HUES64 (cell line): Measurements from ENCODE around the gene CAMSAP1.
A peak's percentile ranks its signal among the peaks of the same experiment; 100 is the strongest.

Experiments
- H3K27ac ChIP-seq: 2 replicates; pipeline ENCODE4 v1.7.0; 2013; ENCODE audit warnings: low read depth, low read length, inconsistent platforms
- H3K27me3 ChIP-seq: 2 replicates; pipeline ENCODE4 v1.6.1; 2013; ENCODE audit warnings: mild to moderate bottlenecking, low read length; ENCODE audit not compliant: insufficient read depth
- H3K36me3 ChIP-seq: 2 replicates; pipeline ENCODE4 v1.6.1; 2013; ENCODE audit warnings: mild to moderate bottlenecking, low read length; ENCODE audit not compliant: insufficient read depth
- H3K4me1 ChIP-seq: 2 replicates; pipeline ENCODE4 v1.6.1; 2013; ENCODE audit warnings: mild to moderate bottlenecking, low read length, moderate library complexity; ENCODE audit not compliant: insufficient read depth
- H3K4me3 ChIP-seq: 2 replicates; pipeline ENCODE4 v1.5.1; 2013; ENCODE audit warnings: mild to moderate bottlenecking, low read length, moderate library complexity
- H3K9ac ChIP-seq: 2 replicates; pipeline ENCODE4 v1.6.1; 2013; ENCODE audit warnings: mild to moderate bottlenecking, low read depth, low read length
- H3K9me3 ChIP-seq: 2 replicates; pipeline ENCODE4 v1.6.1; 2013; ENCODE audit warnings: low read depth, low read length; ENCODE audit not compliant: insufficient read depth
- WGBS: fragments of 150-250, 120-280 bp; methylation state at CpG from one replicate; pipeline ENCODE4 v1.1.7; 2013; ENCODE audit warnings: missing lambda C conversion rate; 5-methylcytosine and 5-hydroxymethylcytosine counted together

Gene CAMSAP1

DNA sequence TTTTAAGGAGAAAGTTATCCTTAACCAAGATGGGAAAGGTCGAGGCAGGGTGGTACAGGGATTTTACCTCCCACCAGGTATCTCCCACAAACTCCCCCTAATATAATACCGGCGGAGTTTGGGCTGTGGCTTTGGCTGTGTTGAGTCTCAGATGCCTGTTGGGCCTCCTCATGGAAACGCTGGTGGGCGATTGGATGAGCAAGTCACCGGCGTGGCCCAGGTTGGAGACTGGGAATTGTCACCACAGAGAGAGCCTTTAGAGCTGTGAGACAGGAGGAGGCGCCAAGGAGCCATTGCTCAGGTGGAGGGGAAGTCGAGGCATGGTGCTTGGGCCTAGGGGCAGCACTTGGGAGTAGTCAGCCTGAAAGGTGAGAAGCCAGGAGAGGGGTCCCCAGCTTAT is 3.4 kb upstream of the CAMSAP1 start:
- Histone ChIP-seq H3K9me3 (peaks cover 32% of the 10 kb centered on the region), H3K4me1 (peaks cover 2% of the 10 kb centered on the region), H3K36me3 (peaks cover 50% of the 10 kb centered on the region), H3K4me3 (no peak overlapping the region), H3K9ac (no peak overlapping the region), H3K27ac (no peak overlapping the region), H3K27me3 (no peaks in the 10 kb centered on the region)
- WGBS: 95% methylated on average over 9 of the region's 9 CpGs

DNA sequence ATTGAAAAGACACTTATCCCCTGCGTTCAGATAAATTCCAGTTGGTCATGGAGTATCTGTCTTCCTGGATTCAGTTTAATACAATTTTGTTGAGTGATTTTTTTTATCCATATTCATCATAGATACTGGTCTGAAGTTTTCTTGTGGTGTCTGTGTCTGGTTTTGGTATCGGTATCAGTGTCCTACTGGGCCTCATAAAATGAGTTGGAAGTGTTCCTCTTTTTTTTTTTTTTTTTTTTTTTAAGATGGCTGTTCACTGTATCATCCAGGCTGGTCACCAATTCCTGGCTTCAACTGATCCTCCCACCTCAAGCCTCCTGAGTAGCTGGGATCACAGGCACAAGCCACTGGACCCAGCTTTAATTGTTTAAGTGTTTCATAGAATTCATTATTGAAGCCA is 2.9 kb upstream of the CAMSAP1 start:
- Histone ChIP-seq H3K36me3 (peaks cover 47% of the 10 kb centered on the region), H3K27ac (no peak overlapping the region), H3K4me3 (no peak overlapping the region), H3K27me3 (no peaks in the 10 kb centered on the region), H3K4me1 (peaks cover 7% of the 10 kb centered on the region), H3K9ac (no peak overlapping the region), H3K9me3 (peaks cover 27% of the 10 kb centered on the region)
- 100% methylated on average over 1 of the region's 2 CpGs for WGBS

DNA sequence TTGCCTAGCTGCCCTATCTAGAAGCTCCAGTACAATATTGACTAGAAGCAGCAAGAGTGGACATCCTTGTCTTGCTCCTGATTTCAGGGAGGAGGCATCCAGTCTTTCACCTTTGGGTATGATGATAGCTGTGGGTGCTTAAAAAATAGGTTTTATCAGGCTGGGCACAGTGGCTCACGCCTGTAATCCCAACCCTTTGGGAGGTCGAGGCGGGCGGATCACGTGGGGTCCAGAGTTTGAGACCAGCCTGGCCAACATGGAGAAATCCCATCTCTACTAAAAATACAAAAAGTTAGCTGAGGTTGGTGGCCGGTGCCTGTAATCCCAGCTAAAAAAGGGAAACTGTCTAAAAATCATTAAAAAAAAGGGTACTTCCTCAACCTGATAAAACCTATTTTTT is 2.0 kb upstream of the CAMSAP1 start:
- no peak overlapping the region for H3K4me3 ChIP-seq
- no peak overlapping the region for H3K27ac ChIP-seq
- H3K9ac ChIP-seq: no peak overlapping the region
- WGBS: 97% methylated on average over 6 of the region's 6 CpGs
- no peaks in the 10 kb centered on the region for H3K27me3 ChIP-seq
- H3K36me3 ChIP-seq: peaks cover 41% of the 10 kb centered on the region
- H3K4me1 ChIP-seq: peaks cover 7% of the 10 kb centered on the region
- peaks cover 18% of the 10 kb centered on the region for H3K9me3 ChIP-seq

DNA sequence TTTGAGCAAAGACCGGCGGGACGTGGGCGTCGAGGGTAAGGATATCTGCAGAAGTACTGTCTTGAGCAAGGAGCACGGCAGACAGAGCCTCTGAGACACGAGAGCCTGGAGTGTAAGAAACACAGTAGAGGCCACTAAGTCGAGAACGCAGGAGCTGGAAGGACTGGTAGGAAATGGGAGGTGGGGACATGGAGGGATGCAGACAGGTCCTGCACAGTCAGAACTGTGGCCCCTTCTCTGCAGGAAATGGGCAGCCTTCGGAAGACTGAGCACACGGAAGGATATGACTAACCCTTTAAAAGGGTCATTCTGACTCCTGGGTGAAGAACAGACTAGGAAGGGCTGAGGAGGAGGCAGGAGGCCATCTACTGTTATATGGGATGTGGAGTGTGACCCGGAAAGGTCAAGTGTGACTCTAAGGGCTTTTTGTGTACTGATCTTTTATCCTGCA is 1.4 kb upstream of the CAMSAP1 start:
- H3K9me3 ChIP-seq: peaks cover 12% of the 10 kb centered on the region
- WGBS: 90% methylated on average over 12 of the region's 12 CpGs
- H3K36me3 ChIP-seq: peaks cover 36% of the 10 kb centered on the region
- H3K4me1 ChIP-seq: peaks cover 11% of the 10 kb centered on the region
- no peak overlapping the region for H3K9ac ChIP-seq
- H3K4me3 ChIP-seq: peak overlapping the region; percentile 73; the same call in 1 of the 2 replicates
- no peaks in the 10 kb centered on the region for H3K27me3 ChIP-seq
- H3K27ac ChIP-seq: no peak overlapping the region

DNA sequence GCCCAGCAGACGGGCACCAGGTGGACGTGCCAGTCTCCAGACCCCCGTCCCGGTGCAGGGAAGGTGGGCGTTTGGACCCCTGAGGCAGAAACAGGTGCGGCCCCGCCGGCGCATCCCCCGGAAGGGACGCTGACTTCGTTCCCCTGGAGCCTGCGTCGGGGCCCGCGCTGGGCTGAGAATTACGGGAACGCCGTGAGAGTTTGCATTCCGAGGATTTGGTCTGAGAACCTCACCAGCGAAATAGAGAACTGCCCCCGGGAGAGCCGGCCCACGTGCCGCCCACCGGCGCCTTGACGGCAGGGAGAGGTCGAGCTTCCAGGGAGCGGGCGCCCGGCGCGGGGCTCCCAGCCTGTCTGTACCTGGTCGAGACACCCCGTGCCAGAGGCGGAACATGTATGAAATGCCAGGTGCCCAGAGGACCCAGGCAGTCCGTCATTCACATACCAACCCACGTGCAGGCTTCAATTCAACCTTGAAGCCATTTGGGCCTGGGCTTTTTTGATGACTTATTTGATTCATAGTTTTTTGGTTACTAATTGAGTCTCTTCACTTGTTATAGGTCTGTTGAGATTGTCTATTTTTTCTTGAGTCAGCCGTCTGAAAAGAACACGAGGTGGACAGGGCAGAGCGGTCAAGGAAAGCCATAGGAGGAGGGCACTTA is 877 bp upstream of the CAMSAP1 start:
- no peaks in the 10 kb centered on the region for H3K27me3 ChIP-seq
- peaks cover 7% of the 10 kb centered on the region for H3K9me3 ChIP-seq
- no peak overlapping the region for H3K27ac ChIP-seq
- peaks cover 31% of the 10 kb centered on the region for H3K36me3 ChIP-seq
- H3K4me3 ChIP-seq: peak overlapping the region; percentile 73
- peaks cover 16% of the 10 kb centered on the region for H3K4me1 ChIP-seq
- peak overlapping the region; percentile 55 for H3K9ac ChIP-seq
- 25% methylated on average over 42 of the region's 42 CpGs for WGBS

DNA sequence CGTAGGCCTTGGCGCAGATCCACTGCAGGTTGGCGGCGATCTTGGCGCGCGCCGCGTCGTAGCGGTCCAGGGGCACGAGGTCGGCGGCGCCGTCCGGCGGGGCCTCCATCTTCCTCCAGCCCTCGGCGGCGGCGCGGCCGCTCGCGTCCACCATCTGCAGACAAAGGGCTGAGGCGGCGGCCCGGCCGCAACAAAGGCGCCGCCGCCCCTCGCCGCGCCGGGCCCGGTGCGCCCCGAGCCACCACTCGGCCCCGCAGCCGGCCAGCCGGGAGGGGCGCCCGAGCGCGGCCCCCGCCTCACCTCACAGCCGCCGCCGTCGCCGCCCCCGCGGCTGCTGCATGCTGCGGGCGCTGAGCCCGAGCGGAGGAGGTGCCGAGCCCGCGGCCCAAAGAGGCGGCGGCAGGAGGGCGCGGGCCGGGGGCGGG is 328 bp downstream of the CAMSAP1 start:
- peak overlapping the region; percentile 62 for H3K9ac ChIP-seq
- H3K36me3 ChIP-seq: peaks cover 29% of the 10 kb centered on the region
- under 1% methylated on average over 69 of the region's 69 CpGs for WGBS
- no peaks in the 10 kb centered on the region for H3K27me3 ChIP-seq
- H3K27ac ChIP-seq: no peak overlapping the region; the same call in 1 of the 2 replicates
- H3K4me1 ChIP-seq: peaks cover 21% of the 10 kb centered on the region
- H3K9me3 ChIP-seq: no peaks in the 10 kb centered on the region
- H3K4me3 ChIP-seq: peak overlapping the region; percentile 71

DNA sequence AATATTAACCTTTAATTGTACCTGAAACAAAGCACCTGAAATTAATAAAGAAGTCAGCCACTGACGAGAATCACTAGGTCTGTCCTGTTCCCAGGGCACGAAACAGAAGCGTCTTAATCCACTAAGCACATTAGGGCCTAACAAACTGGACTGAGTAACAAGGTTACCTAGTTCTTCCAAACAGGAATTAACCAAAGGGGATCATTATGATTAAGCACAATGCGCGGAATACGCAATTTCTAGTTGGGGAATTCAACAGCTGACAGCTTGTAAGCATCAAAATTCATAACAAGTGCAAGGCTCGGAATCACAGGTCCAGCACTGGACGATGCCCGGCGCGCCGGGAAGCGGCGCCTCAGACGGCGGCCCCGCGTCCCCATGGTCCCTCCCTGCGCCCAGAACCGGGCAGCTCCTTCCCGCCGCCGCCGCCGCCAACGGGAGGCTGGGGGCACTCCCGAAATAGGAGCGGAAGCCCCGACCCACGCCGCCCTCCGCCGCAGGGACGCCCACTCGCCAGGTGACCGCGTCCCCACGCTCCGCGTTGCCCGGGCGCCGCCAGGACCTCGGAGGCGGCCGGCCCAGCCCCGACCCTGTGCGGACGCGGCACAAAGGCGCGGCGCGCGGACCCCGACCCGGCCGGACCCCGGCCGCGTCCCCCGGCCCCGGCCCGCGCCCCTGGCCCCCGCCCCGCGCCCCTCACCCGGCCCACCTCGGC is 898 bp downstream of the CAMSAP1 start:
- peaks cover 21% of the 10 kb centered on the region for H3K4me1 ChIP-seq
- peak overlapping the region; percentile 71 for H3K4me3 ChIP-seq
- WGBS: under 1% methylated on average over 70 of the region's 70 CpGs
- H3K36me3 ChIP-seq: peaks cover 23% of the 10 kb centered on the region
- no peak overlapping the region; the same call in 1 of the 2 replicates for H3K27ac ChIP-seq
- H3K9me3 ChIP-seq: no peaks in the 10 kb centered on the region
- H3K9ac ChIP-seq: peak overlapping the region; percentile 62
- no peaks in the 10 kb centered on the region for H3K27me3 ChIP-seq

DNA sequence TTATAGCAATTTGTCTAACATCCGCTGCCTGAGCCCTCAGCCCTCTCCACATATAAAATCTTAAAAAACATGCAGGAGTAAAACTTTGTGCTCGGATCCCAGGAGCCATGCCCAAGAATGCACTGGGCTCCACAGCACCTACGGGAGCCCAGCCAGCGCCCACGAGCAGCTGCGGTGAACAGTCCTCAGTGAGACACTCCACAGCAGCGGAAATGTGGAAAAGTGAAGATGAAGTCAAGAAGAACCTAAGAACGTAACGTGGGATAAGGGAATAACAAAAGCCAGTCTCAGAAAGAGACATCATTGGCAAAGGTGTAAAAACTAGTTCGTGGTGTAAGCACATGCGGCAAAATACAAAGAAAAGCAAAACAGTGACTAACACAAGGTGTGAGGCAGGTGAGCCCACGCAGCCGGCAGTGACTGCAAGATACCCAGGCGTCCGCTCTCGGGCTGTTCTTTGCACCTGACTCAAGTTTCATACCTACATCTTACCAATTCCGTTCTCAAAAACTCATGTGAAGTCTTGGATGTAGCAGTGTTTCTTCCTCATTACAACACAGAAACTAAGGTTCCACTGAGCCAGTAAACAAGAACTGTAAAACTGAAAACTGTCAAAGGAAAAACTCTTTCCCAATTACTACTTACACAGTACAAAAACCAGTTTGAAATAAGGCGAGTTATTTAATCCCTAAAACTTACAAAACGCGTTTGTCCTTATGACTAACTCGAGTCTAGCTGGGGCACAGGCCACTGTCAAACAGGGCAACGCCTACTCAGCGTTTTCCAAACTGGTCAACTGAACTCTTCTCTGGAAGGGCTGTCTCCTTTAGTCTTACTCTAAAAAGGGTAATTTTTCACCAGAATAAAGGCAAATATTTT is 1.7 kb downstream of the CAMSAP1 start:
- H3K9ac ChIP-seq: peak overlapping the region; percentile 62; the same call in 1 of the 2 replicates
- no peaks in the 10 kb centered on the region for H3K9me3 ChIP-seq
- peaks cover 15% of the 10 kb centered on the region; the same call in 1 of the 2 replicates for H3K36me3 ChIP-seq
- WGBS: 65% methylated on average over 23 of the region's 23 CpGs
- H3K4me1 ChIP-seq: peaks cover 21% of the 10 kb centered on the region
- no peaks in the 10 kb centered on the region for H3K27me3 ChIP-seq
- H3K4me3 ChIP-seq: peak overlapping the region; percentile 71
- H3K27ac ChIP-seq: no peak overlapping the region

DNA sequence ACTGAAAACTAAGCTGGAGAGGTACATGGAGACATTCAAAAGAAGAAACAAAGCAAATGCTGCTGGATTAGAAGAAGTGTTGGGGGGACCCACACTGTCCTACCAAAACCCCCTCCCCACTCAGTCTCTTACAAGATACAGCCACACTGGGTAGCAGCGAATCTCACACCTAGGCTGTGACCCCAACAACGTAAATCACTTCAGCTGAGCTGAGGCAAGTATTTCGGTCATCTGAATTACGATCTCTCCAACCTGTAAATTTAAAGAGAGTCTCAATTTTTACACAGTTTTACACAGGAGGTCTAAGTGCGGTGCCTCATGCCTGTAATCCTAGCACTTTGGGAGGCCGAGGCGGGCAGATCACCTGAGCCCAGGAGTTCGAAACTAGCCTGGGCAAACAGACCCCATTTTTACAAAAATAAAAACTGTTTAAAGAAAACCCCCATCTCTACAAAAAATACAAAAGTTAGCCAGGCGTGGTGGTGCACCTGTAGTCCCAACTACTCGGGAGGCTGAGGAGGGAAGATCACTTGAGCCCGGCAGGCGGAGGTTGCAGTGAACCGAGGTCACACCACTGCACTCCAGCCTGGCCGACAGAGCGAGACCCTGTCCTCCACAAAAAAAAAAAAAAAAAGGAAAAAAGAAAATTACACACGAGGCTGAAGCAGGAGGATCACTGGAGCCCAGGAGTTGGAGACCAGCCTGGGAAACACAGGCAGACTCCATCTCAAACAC is 3.4 kb downstream of the CAMSAP1 start:
- no peaks in the 10 kb centered on the region; the same call in 1 of the 2 replicates for H3K9me3 ChIP-seq
- no peak overlapping the region for H3K9ac ChIP-seq
- WGBS: 89% methylated on average over 16 of the region's 16 CpGs
- H3K4me1 ChIP-seq: peaks cover 21% of the 10 kb centered on the region
- no peak overlapping the region for H3K27ac ChIP-seq
- H3K4me3 ChIP-seq: no peak overlapping the region
- H3K27me3 ChIP-seq: no peaks in the 10 kb centered on the region
- H3K36me3 ChIP-seq: 0 out of 2 replicates have a peak, but pooled peaks cover 11% of the 10 kb centered on the region

DNA sequence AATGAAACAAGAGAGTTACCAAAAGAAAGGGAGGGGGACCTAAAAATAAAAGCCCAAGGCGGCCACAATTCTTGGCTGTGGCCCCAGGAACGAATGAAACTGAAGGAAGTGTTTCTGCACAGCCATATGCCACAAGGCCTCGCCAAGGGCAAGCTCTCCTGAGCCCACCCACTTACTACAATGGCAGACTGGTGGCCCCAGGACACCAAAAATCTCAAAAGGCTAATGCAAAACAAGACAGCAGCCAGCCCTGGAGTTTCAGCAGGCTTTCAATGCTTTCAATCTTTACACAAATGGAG is 4.0 kb downstream of the CAMSAP1 start:
- H3K9me3 ChIP-seq: no peaks in the 10 kb centered on the region; the same call in 1 of the 2 replicates
- H3K4me3 ChIP-seq: no peak overlapping the region
- no peak overlapping the region for H3K9ac ChIP-seq
- H3K27me3 ChIP-seq: no peaks in the 10 kb centered on the region
- H3K36me3 ChIP-seq: peaks cover 11% of the 10 kb centered on the region; the same call in 1 of the 2 replicates
- H3K4me1 ChIP-seq: peaks cover 21% of the 10 kb centered on the region
- WGBS: 71% methylated on average over 3 of the region's 3 CpGs
- no peak overlapping the region; the same call in 1 of the 2 replicates for H3K27ac ChIP-seq
